Measurements from ENCODE around the gene CXCL12.

- TF ChIP-seq CTCF (conservative IDR thresholded peaks at IDR 0.05; ENCODE audit: low read depth, low read length) = no peak
- peak; percentile 14 for TF ChIP-seq EZH2 (IDR thresholded peaks at IDR 0.05; ENCODE audit: low read length, unreplicated experiment)
These were observed 284 bp downstream of the CXCL12 start for GRCh38 chr10:44384601-44385025.
